GM12878 (cell line): ENCODE data around the gene MEAK7. TPM values are rescaled to one million over a fixed set of nuclear protein-coding genes. Genes with fewer than 3 reads are reported as not detected.

ENCODE experiments used
- ATAC-seq: fragments of 200-7000 bp; cut with Tn5 transposase; 3 replicates; pipeline ENCODE4 v1.9.1; 2020; ENCODE audit warnings: mild to moderate bottlenecking, moderate library complexity
- BruUV-seq: library from RNA; stranded (reverse); fragments of 400-500 nt; replicated peaks from 2 replicates; lab custom pipeline; 2021; lab: Mats Ljungman, UMichigan
- CTCF ChIA-PET: fragments of 300-600 bp; sonication (Branson Sonifier 250); formaldehyde crosslinking; extraction: SDS; loops from one replicate; lab custom pipeline; 2021; ENCODE audit warnings: inconsistent platforms; lab: Yijun Ruan, JAX
- POLR2A ChIA-PET: fragments of 350-600 bp; formaldehyde crosslinking; extraction: SDS; loops from one replicate; lab custom pipeline; 2021; ENCODE audit warnings: inconsistent platforms; lab: Charles Lee
- RAD21 ChIA-PET: fragments of 300-600 bp; sonication (Branson Sonifier 250); formaldehyde crosslinking; loops from one replicate; lab custom pipeline; 2023; ENCODE audit warnings: antibody characterized with exemption; ENCODE audit not compliant: unreplicated experiment; lab: Charles Lee
- SMC1A ChIA-PET: fragments of 300-600 bp; sonication (Branson Sonifier 250); formaldehyde crosslinking; loops from one replicate; lab custom pipeline; 2023; ENCODE audit not compliant: unreplicated experiment, uncharacterized antibody; lab: Charles Lee
- DNase-seq: peaks from one replicate; pipeline ENCODE4 v3.0.0-alpha.2; 2011; ENCODE audit warnings: low read depth, low spot score
- FAIRE-seq: peaks from 3 replicates; lab custom pipeline; 2011; peaks lifted over from hg19 to GRCh38; lab: Jason Lieb, UNC
- H2AFZ ChIP-seq: 2 replicates; pipeline ENCODE4 v1.6.0; 2011; ENCODE audit warnings: low read depth, low read length, control low read depth; ENCODE audit not compliant: control insufficient read depth
- H3K27ac ChIP-seq: 2 replicates; pipeline ENCODE4 v1.5.1; 2011; ENCODE audit warnings: control low read depth; ENCODE audit not compliant: control insufficient read depth, insufficient read depth
- H3K27me3 ChIP-seq, 2 experiments: replicated peaks in 1 of 2; 2 replicates each; pipeline versions ENCODE4 v1.6.0 to v1.6.1; 2011; ENCODE audit warnings: low read length in 1 of 2; ENCODE audit not compliant: control insufficient read depth in 2 of 2, insufficient read depth in 2 of 2
- H3K36me3 ChIP-seq, 2 experiments: 2 replicates each; pipeline ENCODE4 v1.5.1; 2011; ENCODE audit warnings: low read length in 1 of 2; ENCODE audit not compliant: control insufficient read depth in 2 of 2, insufficient read depth in 2 of 2
- H3K4me1 ChIP-seq: 2 replicates; pipeline ENCODE4 v1.6.1; 2011; ENCODE audit warnings: mild to moderate bottlenecking, low read length, moderate library complexity, mixed read lengths; ENCODE audit not compliant: control insufficient read depth, insufficient read depth
- H3K4me2 ChIP-seq: 2 replicates; pipeline ENCODE4 v1.6.0; 2011; ENCODE audit warnings: control low read depth; ENCODE audit not compliant: control insufficient read depth, insufficient read depth
- H3K4me3 ChIP-seq: fragments of 200-600 bp; sonication (generic); 2 replicates; pipeline ENCODE4 v1.5.1; 2016
- H3K79me2 ChIP-seq: 2 replicates; pipeline ENCODE4 v1.6.0; 2011; ENCODE audit warnings: low read length; ENCODE audit not compliant: control insufficient read depth, insufficient read depth
- H3K9ac ChIP-seq: 2 replicates; pipeline ENCODE4 v1.8.0; 2011; ENCODE audit warnings: low read length, control low read depth, mixed read lengths; ENCODE audit not compliant: control insufficient read depth, insufficient read depth
- H3K9me3 ChIP-seq: replicated peaks from 3 replicates; pipeline ENCODE4 v1.5.1; 2011; ENCODE audit warnings: mild to moderate bottlenecking, low read length; ENCODE audit not compliant: control insufficient read depth, insufficient read depth
- H4K20me1 ChIP-seq: 2 replicates; pipeline ENCODE4 v1.6.0; 2011; ENCODE audit not compliant: control insufficient read depth, insufficient read depth
- BRCA1 ChIP-seq: IDR thresholded peaks from 2 replicates; pipeline ENCODE4 v1.6.1; 2011; ENCODE audit warnings: low read depth, low read length, improper control_type of control experiment
- CHD4 ChIP-seq: fragments of 200-600 bp; sonication (generic); IDR thresholded peaks from 2 replicates; pipeline ENCODE4 v1.6.1; 2016; ENCODE audit warnings: mild to moderate bottlenecking
- EP300 ChIP-seq, 2 experiments: fragments of 150-350 bp in 1 of 2; IDR thresholded peaks; 2 replicates each; pipeline ENCODE4 v1.6.1; 2011 to 2012; ENCODE audit warnings: low read depth in 2 of 2, low read length in 2 of 2, borderline replicate concordance in 1 of 2, improper control_type of control experiment in 1 of 2, inconsistent platforms in 1 of 2; ENCODE audit not compliant: control insufficient read depth in 1 of 2
- FOS ChIP-seq: IDR thresholded peaks from 3 replicates; pipeline ENCODE4 v1.6.1; 2011; ENCODE audit warnings: borderline replicate concordance; ENCODE audit not compliant: insufficient read length; ENCODE audit errors: extremely low read depth
- GATAD2B ChIP-seq: fragments of 450-650 bp; conservative IDR thresholded peaks from 2 replicates; pipeline ENCODE4 v1.6.1; 2017; ENCODE audit warnings: low read depth, mild to moderate bottlenecking, moderate library complexity
- IKZF2 ChIP-seq, 2 experiments: fragments of 450-650 bp; IDR thresholded peaks; 2 replicates each; pipeline ENCODE4 v1.6.1; 2017; ENCODE audit warnings: mild to moderate bottlenecking in 2 of 2, moderate library complexity in 2 of 2
- NR2F1 ChIP-seq: fragments of 450-650 bp; conservative IDR thresholded peaks from 2 replicates; pipeline ENCODE4 v1.6.1; 2017; ENCODE audit warnings: mild to moderate bottlenecking
- SMAD1 ChIP-seq: fragments of 450-650 bp; IDR thresholded peaks from 2 replicates; pipeline ENCODE4 v1.6.1; 2018; ENCODE audit warnings: mild to moderate bottlenecking, low read depth; ENCODE audit not compliant: partially characterized antibody
- SPI1 ChIP-seq: IDR thresholded peaks from 2 replicates; pipeline ENCODE4 v1.6.1; 2011; ENCODE audit warnings: low read depth, mild to moderate bottlenecking, low read length, moderate library complexity, borderline replicate concordance; ENCODE audit not compliant: insufficient read depth
- SREBF1 ChIP-seq: IDR thresholded peaks from 2 replicates; pipeline ENCODE4 v1.6.1; 2012; ENCODE audit warnings: mild to moderate bottlenecking, low read length
- TCF3 ChIP-seq: IDR thresholded peaks from 2 replicates; pipeline ENCODE4 v1.6.1; 2012; ENCODE audit warnings: low read depth, mild to moderate bottlenecking, low read length, borderline replicate concordance; ENCODE audit not compliant: insufficient read depth
- ZNF24 ChIP-seq: fragments of 450-650 bp; IDR thresholded peaks from 2 replicates; pipeline ENCODE4 v1.6.1; 2017; ENCODE audit warnings: antibody characterized with exemption, mild to moderate bottlenecking
- WGBS: methylation state at CpG from one replicate; pipeline ENCODE4 v1.1.6; 2016; ENCODE audit warnings: low lambda C conversion rate; ENCODE audit not compliant: insufficient replicate concordance, insufficient coverage; ENCODE audit errors: missing lambda C conversion rate; 5-methylcytosine and 5-hydroxymethylcytosine counted together
- in situ Hi-C: fragments of 300-500 bp; cut with MboI; formaldehyde crosslinking; loops from 9 replicates; pipeline ENCODE4 v1.14.3; 2018; ENCODE audit warnings: mixed read lengths
- intact Hi-C: fragments of 100-400 bp; cut with micrococcal nuclease; formaldehyde crosslinking; loops from one replicate; pipeline ENCODE4 v1.14.2; 2022; ENCODE audit not compliant: unreplicated experiment
- polyA plus RNA-seq, 11 experiments: library from polyadenylated mRNA; depleted of rRNA in 4 of 11; unstranded in 6 of 11; stranded (reverse) in 5 of 11; fragments of >200 nt; fragmentation: Nextera tagmentation in 4 of 11; fragmentation: Illumina TruSeq in 1 of 11; extraction: Ambion mirVana in 4 of 11; extraction: Trizol in 1 of 11; gene quantifications; 1 replicate in 1 of 11; 2 replicates in 10 of 11; pipeline versions ENCODE4 v1.2.1 to v1.2.3, GENCODE V29; 2011 to 2016; ENCODE audit warnings: inconsistent platforms in 2 of 11, missing spikeins in 2 of 11, low read depth in 1 of 11
- total RNA-seq, 4 experiments: library from RNA; depleted of rRNA in 3 of 4; stranded (reverse); fragments of >200 nt in 3 of 4; fragmentation: Illumina TruSeq in 1 of 4; extraction: Trizol in 1 of 4; gene quantifications; 2 replicates each; pipeline versions ENCODE4 v1.2.1 to v1.2.3, GENCODE V29; 2013 to 2021
- TF ChIP-seq, protein P1 (sequence below): IDR thresholded peaks from 2 replicates; pipeline ENCODE4 v1.6.1; 2011; ENCODE audit warnings: borderline replicate concordance, low read depth, mild to moderate bottlenecking, moderate library complexity, low read length; ENCODE audit not compliant: insufficient read depth, poor library complexity, severe bottlenecking
- TF ChIP-seq, protein P2 (sequence below): IDR thresholded peaks from 2 replicates; pipeline ENCODE4 v1.6.1; 2011; ENCODE audit warnings: mild to moderate bottlenecking, low read depth, low read length, moderate library complexity; ENCODE audit not compliant: insufficient replicate concordance

MEAK7 gene
- total and polyA plus RNA-seq, 10 of the 15 experiments (the other 5 are each of a cell fraction or from before 2014, with no cell fraction given): 1.4 to 11.9 (median 6.4) TPM

DNA sequence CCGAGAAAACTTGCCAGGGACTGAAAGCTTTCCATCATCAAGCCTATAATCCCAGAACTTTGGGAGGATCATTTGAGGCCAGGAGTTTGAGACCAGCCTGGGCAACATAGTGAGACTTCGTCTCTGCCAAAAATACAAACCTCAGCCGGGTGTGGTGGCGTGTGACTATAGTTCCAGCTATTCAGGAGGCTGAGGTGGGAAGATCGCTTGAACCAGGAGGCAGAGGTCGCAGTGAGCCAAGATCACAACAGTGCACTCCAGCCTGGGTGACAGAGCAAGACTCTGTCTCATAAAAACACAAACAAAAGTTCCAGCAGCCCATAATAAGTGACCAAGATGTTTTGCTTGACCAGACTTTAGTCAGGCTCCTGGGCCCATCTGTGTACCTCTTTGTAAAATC, 1.9 kb downstream of the MEAK7 start (continued):
- TF ChIP-seq, protein P1, sequence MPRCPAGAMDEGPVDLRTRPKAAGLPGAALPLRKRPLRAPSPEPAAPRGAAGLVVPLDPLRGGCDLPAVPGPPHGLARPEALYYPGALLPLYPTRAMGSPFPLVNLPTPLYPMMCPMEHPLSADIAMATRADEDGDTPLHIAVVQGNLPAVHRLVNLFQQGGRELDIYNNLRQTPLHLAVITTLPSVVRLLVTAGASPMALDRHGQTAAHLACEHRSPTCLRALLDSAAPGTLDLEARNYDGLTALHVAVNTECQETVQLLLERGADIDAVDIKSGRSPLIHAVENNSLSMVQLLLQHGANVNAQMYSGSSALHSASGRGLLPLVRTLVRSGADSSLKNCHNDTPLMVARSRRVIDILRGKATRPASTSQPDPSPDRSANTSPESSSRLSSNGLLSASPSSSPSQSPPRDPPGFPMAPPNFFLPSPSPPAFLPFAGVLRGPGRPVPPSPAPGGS: no peak
- TF ChIP-seq TCF3: no peak
- no peak for TF ChIP-seq ZNF24
- TF ChIP-seq, protein P2, sequence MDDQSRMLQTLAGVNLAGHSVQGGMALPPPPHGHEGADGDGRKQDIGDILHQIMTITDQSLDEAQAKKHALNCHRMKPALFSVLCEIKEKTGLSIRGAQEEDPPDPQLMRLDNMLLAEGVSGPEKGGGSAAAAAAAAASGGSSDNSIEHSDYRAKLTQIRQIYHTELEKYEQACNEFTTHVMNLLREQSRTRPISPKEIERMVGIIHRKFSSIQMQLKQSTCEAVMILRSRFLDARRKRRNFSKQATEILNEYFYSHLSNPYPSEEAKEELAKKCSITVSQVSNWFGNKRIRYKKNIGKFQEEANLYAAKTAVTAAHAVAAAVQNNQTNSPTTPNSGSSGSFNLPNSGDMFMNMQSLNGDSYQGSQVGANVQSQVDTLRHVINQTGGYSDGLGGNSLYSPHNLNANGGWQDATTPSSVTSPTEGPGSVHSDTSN: no peak
- no peak for TF ChIP-seq EP300 (IDR thresholded peaks at IDR 0.05; ENCODE audit: borderline replicate concordance in 1 of 2, control insufficient read depth in 1 of 2, low read depth in 2 of 2, low read length in 2 of 2)

DNA sequence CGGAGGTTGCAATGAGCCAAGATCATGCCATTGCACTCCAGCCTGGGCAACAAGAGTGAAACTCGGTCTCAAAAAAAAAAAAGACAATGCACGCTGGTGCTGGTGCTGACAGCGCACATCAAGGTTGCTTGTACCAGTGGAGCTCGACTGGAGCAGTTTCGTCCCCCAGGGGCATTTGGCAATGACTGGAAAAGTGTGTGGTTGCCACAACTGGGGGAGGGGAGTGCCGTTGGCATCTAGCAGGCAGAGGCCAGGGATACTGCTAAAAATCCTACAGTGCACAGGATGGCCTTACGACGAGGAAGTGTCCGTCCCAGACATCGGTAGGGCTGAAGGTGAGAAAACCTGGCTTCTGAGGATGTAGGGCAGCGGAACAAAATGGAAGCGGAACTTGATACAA, 2.4 kb downstream of the MEAK7 start:
- no TSS peak for BruUV-seq
- intact Hi-C loops: loop anchor here (10.0 kb wide), 1 partner anchor 547 kb away; the partner anchor contains the start of gene OSGIN1
- Histone ChIP-seq H3K4me3 (no peak overlapping the region), H3K27me3 (no peaks in the 10 kb centered on the region), H4K20me1 (no peaks in the 10 kb centered on the region), H3K36me3 (no peaks in the 10 kb centered on the region), H3K9ac (no peak overlapping the region), H3K27ac (no peak overlapping the region), H3K9me3 (no peaks in the 10 kb centered on the region), H3K79me2 (peaks cover 15% of the 10 kb centered on the region), H3K4me2 (no peak overlapping the region), H3K4me1 (peaks cover 28% of the 10 kb centered on the region), H2AFZ (no peak overlapping the region)
- POLR2A ChIA-PET: no interaction called here
- SMC1A ChIA-PET: no interaction called here
- WGBS: 96% methylated on average over 12 of the region's 13 CpGs
- in situ Hi-C loops: loop anchor here (25.0 kb wide), 1 partner anchor 460 kb away; no protein-coding TSS in a partner anchor
- RAD21 ChIA-PET: no interaction called here
- no peak for ATAC-seq
- no peak for DNase-seq
- CTCF ChIA-PET: no interaction called here
- no peak for FAIRE-seq
- TF ChIP-seq NR2F1 (no peak), CHD4 (no peak), SMAD1 (no peak), SREBF1 (no peak), FOS (no peak), GATAD2B (no peak), SPI1 (no peak), BRCA1 (no peak), IKZF2 (IDR thresholded peaks at IDR 0.05) (no peak)
- TF ChIP-seq, protein P1: no peak
